GM19324 (cell line): ENCODE results near the gene GNPAT.

Source experiments
- ATAC-seq: cut with Tn5 transposase; IDR thresholded peaks from one replicate; pipeline ENCODE4 v1.9.1; 2021; ENCODE audit warnings: mild to moderate bottlenecking, moderate library complexity; ENCODE audit not compliant: unreplicated experiment, low FRiP score

Gene GNPAT

DNA sequence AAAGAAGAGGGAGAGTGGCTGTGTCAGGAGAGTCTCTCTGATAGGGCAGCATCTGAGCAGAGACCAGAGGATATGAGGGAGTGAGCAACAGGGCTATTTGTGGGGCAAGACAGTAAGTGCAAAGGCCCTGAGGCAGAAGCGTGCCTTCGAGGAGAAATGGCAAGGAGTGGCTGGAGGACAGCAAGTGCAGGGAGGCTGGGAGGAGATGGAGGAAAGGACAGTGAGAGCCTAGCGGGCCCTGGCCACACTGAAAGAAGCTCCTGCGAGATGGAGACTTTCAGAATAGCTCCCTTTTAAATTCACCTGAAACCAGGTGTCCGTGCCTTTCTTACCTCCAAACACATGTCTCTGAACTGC is 71.4 kb downstream of the GNPAT start:
- ATAC-seq, result no peak

DNA sequence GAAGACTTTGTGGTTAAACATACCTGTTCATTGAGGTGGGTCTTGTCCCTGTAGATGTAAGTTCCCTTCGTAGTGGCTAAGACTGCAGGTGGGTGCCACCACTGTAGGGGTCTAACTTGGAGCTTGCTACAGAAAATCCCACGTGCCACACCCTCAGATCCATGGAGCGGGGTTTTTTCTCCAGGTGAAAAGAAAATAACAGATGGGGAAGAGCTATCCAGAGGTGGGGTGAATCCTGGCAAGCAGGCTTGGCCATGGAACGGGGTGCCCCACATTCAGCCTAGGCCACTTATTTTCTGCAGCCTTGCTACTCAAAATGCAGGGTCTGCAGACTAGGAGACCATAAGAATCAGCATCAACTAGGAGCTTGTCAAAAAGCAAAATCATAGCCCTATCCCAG is 72.6 kb downstream of the GNPAT start:
- no peak for ATAC-seq

DNA sequence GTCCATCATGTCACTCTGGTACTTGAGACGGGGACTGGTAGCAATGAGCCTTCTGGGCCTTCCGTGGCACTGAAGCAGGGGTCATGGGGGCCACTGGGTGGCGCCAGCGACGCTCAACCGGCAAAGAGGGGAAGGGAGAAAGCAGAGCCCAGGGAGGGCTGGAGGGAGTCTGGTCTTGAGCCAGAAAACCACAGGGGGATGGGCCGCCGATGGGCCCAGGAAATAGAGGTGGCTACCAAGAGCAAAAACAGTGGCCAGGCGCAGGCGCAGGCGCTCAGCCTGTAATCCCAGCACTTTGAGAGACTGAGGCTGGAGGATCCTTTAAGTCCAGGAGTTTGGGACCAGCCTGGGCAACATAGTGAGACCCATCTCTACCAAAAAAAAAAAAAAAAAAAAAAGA is 74.9 kb downstream of the GNPAT start:
- peak; percentile 49 for ATAC-seq

DNA sequence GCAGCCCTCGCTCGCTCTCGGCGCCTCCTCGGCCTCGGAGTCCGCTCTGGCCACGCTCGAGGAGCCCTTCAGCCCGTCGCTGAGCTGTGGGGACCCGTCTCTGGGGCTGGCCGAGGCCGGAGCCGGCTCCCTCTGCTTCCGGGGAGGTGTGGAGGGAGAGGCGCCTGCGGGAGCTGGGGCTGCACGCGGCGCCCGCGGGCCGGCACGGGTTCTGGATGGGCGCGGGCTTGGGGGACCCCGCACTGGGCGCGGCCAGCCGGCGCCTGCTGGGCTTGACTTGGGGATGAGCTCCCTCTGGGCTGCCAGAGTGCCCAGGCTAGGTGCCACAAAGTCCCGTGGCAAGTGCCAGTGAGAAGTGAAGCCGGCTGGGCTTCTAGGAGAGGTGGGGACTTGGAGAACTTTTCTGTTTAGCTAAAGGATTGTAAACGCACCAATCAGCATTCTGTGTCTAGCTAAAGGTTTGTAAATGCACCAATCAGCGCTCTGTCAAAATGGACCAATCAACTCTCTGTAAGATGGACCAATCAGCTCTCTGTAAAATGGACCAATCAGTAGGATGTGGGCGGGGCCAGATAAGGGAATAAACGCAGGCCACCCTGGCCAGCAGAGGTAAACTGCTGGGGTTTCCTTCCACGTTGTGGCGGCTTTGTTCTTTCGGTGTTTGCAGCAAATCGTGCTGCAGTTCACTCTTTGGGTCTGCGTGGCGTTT is 76.4 kb downstream of the GNPAT start:
- no peak for ATAC-seq

DNA sequence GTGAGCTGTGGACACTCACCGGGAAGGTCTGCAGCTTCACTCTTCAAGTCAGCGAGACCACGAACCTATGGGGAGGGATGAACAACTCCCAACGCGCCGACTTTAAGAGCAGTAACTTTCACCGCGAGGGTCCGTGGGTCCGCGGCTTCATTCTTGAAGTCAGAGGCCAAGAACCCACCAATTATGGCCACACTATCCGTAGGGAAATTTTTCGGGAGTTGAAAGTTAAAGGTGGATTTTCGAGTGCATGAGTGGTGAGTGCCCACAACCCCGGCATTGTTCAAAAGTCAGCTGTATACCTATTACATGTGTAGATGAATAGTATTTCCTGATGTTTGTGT is 77.0 kb downstream of the GNPAT start:
- ATAC-seq, result no peak

DNA sequence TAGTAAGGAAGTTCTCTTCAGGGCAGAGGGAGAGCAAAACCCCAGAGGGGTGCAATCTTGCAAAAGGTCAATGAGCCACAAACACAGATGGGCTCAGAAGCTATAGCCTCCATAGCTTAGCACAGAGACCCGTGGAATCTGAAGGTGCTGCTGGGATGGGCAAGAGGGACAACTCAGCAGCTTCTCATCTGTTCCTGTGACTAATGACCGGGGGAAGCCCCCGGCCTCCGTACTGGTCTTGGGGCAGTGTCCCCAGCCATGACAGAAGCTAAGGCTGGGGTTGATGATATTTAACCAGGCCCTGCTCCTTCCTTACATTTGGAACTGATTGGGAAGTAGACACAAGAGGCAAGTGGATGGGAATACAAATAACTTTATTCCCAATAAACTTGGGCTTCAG is 77.6 kb downstream of the GNPAT start:
- no peak for ATAC-seq

DNA sequence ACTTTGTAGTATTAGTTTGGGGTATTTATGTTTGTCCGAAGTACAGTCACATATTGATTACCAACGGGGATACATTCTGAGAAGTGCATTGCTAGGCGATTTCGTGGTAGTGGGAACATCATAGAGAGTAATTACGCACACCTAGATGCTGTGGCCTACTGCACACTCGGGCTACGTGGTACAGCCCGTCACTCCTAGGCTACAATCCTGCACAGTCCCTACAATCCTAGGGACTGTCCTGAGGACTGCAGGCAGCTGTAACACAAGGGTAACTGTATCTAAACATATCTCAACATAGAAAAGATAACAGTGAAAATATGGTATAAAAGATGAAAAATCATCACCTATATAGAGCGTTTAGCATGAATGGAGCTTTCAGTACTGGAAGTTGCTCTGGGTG is 78.1 kb downstream of the GNPAT start:
- ATAC-seq, result no peak

DNA sequence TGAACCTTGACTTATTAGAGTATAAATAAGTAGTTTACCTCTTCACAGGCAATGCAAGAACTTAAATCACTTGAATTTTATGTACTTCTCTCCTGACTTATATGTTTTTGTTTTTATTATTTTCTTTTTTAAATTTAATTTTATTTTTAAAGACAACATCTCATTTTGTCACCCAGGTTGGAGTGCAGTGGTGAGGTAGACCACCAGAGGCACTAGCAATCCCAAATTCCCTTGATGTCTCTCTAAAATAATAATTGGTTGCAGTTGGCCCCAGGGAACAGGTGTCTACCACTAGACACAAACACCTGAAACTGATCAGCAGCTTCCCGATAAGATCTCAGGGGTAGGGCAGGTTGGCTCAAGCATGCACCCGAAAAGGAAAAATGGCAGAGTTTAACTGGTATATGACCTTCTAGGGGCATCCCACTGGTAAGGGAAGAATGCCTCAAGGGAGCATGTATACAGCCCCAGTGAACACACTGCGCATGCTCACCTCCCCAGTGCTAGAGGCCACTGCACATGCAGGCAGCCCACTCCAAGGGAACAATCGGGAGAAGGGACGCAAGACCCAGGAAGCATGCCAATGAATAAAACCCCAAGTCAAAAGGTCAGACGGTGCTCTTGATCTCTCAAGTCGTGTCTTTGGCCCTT is 82.0 kb downstream of the GNPAT start:
- ATAC-seq, result no peak

DNA sequence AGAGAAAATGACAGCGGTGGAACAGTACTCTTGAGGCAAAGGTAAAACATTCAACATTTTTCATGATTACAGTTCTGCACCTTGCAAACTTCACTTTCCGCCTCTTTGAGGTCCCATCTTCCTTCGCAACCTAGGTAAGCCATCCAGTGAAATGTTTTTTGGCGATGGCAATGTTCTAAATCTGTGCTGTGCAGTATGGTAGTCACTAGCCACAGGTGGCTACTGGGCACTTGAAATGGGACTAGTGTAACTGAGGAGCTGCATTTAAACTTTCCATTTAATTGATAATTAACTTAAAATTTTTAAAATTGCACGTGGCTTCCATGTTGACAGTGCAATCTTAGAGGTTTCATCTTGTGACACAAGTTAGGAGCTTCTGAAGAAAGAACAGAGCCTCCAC is 83.6 kb downstream of the GNPAT start:
- no peak for ATAC-seq

DNA sequence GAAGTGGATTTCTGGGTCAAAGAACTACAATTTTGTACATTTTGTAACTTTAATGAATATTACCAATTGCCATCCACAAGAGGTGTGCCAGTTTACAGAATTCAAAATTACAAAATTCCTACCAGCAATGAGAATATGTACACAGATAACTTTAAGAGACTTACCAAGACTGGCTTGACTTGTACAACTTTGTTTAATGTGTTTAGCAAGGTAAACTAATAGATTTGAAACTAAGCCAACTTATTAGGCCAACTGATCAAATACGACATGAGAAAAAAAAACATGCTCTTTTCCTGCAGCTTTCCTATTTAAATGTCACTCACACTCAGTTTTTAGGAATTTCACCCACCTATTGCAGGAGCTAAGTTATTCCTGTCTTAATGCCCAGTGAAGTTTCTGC is 85.2 kb downstream of the GNPAT start:
- no peak for ATAC-seq
